ENCODE measurements around the gene RAC2. TPM values are rescaled to one million over a fixed set of nuclear protein-coding genes. Genes with fewer than 3 reads are reported as not detected.

RAC2 gene
- total and polyA plus RNA-seq, 2 experiments from 2014 or later = 0.98 to 2.0 TPM

DNA sequence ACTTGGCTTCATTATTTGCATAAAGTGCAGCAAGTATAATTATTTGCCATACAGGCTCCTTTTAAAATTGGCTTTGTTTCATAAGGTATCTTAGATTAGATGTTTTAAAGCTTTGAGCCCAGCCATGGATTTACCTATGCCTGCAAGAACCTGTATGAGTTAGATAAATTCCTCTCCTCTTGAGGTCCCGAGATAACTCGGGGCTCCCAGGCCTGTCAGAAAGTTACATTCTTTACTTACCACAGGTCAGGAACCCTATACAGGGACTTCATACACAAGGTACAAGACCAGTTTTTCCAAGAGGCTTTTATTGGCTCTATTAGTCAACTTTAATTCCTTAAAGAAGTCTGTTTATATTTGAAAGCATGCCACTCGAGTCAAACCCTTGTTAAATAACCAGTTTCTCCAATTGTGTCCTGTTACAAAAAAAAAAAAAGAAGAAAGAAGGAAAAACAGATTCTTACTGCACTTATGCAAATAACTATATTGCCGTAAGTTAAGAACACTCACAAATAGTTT, 53.7 kb downstream of the RAC2 start:
- Histone ChIP-seq H3K27ac (peak overlapping the region; percentile 87), H3K27me3 (no peaks in the 10 kb centered on the region), H3K9me3 (ENCODE audit: low read depth) (no peaks in the 10 kb centered on the region), H3K4me3 (no peak overlapping the region), H3K4me1 (ENCODE audit: low read depth) (peaks cover 35% of the 10 kb centered on the region), H3K36me3 (no peaks in the 10 kb centered on the region)
- DNase-seq (ENCODE audit: low read depth in 1 of 2, low spot score in 1 of 2) = peak in 1 of 2 donors; percentile 46
- TF ChIP-seq, protein P1, sequence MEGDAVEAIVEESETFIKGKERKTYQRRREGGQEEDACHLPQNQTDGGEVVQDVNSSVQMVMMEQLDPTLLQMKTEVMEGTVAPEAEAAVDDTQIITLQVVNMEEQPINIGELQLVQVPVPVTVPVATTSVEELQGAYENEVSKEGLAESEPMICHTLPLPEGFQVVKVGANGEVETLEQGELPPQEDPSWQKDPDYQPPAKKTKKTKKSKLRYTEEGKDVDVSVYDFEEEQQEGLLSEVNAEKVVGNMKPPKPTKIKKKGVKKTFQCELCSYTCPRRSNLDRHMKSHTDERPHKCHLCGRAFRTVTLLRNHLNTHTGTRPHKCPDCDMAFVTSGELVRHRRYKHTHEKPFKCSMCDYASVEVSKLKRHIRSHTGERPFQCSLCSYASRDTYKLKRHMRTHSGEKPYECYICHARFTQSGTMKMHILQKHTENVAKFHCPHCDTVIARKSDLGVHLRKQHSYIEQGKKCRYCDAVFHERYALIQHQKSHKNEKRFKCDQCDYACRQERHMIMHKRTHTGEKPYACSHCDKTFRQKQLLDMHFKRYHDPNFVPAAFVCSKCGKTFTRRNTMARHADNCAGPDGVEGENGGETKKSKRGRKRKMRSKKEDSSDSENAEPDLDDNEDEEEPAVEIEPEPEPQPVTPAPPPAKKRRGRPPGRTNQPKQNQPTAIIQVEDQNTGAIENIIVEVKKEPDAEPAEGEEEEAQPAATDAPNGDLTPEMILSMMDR (IDR thresholded peaks at IDR 0.05; ENCODE audit: low read depth, low read length) = no peak

DNA sequence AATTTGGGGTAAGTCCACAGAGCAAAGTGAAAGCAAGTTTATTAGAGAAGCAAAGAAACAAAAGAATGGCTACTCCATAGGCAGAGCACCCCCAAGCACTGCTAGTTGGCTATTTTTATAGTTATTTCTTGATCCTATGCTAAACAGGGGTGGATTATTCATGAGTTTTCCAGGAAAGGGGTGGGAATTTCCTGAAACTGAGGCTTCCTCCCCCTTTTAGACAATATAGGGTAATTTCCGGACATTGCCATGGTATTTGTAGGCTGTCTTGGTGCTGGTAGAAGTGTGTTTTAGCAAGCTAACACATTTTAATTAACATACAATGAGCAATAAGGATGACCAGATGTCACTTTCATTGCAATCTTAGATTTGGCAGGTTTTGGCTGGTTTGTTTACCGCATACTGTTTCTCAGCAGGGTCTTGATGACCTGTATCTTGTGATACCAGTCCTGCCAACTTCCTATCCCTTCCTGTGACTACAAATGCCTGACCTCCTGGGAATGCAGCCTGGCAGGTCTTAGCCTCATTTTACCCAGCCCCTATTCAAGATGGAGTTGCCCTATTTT, 55.1 kb downstream of the RAC2 start:
- Histone ChIP-seq H3K27ac (peak overlapping the region; percentile 87), H3K27me3 (no peaks in the 10 kb centered on the region), H3K4me1 (ENCODE audit: low read depth) (peaks cover 35% of the 10 kb centered on the region), H3K4me3 (no peak overlapping the region), H3K9me3 (ENCODE audit: low read depth) (no peaks in the 10 kb centered on the region), H3K36me3 (no peaks in the 10 kb centered on the region)
- TF ChIP-seq, protein P1 (IDR thresholded peaks at IDR 0.05; ENCODE audit: low read depth, low read length) = no peak
- peak in 1 of 2 donors; percentile 78 for DNase-seq (ENCODE audit: low read depth in 1 of 2, low spot score in 1 of 2)

DNA sequence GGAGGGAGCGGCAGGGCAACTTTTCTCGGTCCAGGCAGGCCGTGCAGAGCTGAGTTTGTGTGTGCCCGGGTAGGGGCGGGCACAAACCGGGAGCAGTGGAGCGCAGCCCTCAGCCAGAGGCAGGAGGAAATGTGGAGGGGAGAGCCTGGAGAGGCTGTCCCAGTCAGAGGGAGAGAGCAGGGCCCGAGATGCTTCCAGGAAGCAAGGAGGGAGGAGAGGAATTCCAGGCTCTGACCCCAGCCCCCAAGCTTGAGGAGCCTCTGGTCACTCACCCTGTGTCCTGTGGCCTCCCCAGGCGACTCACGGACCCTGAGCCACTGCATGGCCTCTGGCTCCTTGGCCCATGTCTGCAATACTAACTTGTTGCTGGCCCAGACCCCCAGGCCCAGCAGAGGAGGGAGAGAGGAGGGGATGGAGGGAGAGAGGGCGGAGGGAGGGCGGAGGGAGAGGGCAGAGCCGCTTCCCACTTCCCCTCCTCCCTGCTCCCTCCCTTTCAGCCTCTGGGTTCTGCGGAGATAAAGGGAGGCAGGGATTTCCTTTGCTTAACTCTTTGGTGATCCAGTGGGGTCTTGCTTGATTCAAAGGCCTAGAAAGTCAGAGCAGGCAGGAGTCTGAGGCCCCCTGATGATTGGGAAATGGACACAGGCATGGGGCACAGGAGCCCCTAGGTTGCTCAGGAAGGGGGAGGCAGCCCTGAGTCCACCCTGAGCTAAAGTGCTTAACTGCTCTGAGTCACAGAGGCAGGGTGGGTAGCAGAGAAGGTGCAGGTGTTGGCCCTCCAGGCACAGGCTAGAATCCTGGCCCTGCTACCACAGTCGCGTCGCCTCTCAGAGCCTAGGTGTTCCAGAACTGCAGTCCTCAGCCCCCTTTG, 55.9 kb downstream of the RAC2 start, which contains the start of gene C1QTNF6:
Gene C1QTNF6, minus strand, starts transcription at position 357 of the 871 bp plus-strand sequence. Its CDS starts 34 bp downstream, at position 323.
- Histone ChIP-seq H3K27ac (peak within 1 kb of the TSS; percentile 87), H3K36me3 (no peaks in the 10 kb centered on the region), H3K9me3 (ENCODE audit: low read depth) (no peaks in the 10 kb centered on the region), H3K4me3 (peak within 1 kb of the TSS; percentile 7), H3K27me3 (no peaks in the 10 kb centered on the region), H3K4me1 (ENCODE audit: low read depth) (peaks cover 35% of the 10 kb centered on the region)
- TF ChIP-seq, protein P1 (IDR thresholded peaks at IDR 0.05; ENCODE audit: low read depth, low read length) = no peak
- DNase-seq (ENCODE audit: low read depth in 1 of 2, low spot score in 1 of 2) = peak; percentile 72 to 87

DNA sequence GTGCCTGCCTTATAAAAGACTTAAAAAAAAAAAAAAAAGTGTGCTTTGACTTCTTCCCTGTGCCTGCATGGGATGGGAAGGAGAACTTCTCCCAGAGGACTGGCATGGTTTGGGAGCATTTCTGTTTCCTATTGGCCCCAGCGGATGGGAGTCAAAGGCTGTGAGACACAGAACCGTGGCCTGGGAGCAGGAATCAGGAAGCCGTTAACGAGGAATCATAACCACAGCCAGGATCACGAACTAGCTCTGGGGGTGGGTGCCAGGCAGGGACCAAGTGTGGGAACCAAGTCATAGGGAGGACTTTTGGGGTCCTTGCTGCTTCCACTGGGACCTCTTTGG, 56.5 kb downstream of the RAC2 start:
- TF ChIP-seq, protein P1 (IDR thresholded peaks at IDR 0.05; ENCODE audit: low read depth, low read length) = no peak
- H3K27ac ChIP-seq = peak overlapping the region; percentile 87
- DNase-seq (ENCODE audit: low read depth in 1 of 2, low spot score in 1 of 2) = peak; percentile 23 to 53

DNA sequence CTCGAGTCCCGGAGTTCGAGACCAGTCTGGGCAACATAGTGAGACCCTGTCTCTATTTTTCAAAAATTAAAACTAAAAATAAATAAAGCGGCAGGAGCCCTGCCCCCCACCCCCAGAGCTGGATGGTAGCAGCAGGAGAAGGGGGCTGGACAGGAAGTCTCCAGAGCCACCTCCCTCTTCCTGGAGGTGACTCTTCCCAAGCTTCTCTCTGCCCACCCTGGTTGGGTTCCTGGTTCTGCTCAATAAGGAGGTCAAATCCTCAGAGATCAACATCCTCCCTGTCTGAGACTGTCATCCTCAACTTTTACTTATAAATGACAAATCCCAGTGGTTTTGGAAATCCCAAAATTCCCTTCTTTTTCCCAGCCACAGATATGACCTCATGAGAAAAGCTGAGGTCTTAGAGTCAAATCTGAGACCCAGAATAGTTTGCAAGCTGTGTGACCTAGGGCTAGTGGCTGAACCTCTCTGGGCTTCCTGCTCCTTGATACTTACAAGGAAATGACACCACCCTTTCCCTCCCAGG, 57.0 kb downstream of the RAC2 start:
- DNase-seq (ENCODE audit: low read depth in 1 of 2, low spot score in 1 of 2) = no peak
- Histone ChIP-seq H3K36me3 (no peaks in the 10 kb centered on the region), H3K4me1 (ENCODE audit: low read depth) (peaks cover 35% of the 10 kb centered on the region), H3K27ac (peak overlapping the region; percentile 87), H3K27me3 (no peaks in the 10 kb centered on the region), H3K4me3 (no peak overlapping the region), H3K9me3 (ENCODE audit: low read depth) (no peaks in the 10 kb centered on the region)
- TF ChIP-seq, protein P1 (IDR thresholded peaks at IDR 0.05; ENCODE audit: low read depth, low read length) = no peak

More for the DNA sequence above, 56.5 kb downstream of the RAC2 start:
- Histone ChIP-seq H3K27me3 (no peaks in the 10 kb centered on the region), H3K9me3 (ENCODE audit: low read depth) (no peaks in the 10 kb centered on the region), H3K36me3 (no peaks in the 10 kb centered on the region), H3K4me1 (ENCODE audit: low read depth) (peaks cover 35% of the 10 kb centered on the region), H3K4me3 (peak overlapping the region; percentile 7)
